ENCODE results near the gene PGD.
"Not testable (repeated sequence)": the region's sequence is repeated elsewhere in the genome, so short reads cannot be mapped to it uniquely, and the experiment has no call there.

PGD gene

DNA sequence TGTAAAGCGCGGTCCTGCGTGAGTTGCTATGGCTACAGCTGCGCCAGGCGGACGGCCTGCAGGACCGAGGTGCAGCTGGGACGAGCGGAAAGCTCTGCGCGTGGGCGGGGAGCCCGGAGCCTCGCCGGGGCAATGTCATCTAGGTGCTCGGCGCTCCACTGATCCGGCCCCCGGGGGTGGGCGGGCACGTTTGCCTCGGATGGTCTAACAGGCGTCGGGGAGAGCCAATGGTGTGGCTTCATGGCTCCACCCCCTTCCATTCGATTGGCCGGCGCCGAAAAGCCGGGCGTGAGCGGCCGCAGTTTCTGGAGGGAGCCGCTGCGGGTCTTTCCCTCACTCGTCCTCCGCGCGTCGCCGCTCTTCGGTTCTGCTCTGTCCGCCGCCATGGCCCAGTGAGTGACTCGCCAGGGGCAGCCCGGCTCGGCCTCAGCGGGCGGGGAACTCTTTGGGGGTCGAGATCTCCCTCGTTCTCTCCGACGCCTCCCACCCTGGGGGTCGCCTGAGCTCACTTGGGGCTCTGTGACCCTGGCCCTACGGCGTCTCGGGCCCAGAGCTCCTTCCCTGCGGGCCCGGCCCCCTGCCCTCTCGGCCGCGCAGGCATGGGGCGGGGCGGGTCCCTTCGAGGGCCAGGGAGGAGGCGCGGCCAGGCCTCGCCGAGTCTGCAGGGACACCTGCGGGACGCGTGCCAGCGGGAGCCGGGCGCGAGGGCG is at the start of gene PGD:
Gene PGD (plus strand): TSS at position 331 of the 710 bp plus-strand sequence. CDS start 54 bp downstream, at position 385.
- peak; percentile 98 for DNase-seq (ENCODE audit: low read depth, low spot score)

GRCh38 chr1:10353282-10353681 is 45.6 kb upstream of the PGD start:
- no peak for DNase-seq (ENCODE audit: low read depth, low spot score)

DNA sequence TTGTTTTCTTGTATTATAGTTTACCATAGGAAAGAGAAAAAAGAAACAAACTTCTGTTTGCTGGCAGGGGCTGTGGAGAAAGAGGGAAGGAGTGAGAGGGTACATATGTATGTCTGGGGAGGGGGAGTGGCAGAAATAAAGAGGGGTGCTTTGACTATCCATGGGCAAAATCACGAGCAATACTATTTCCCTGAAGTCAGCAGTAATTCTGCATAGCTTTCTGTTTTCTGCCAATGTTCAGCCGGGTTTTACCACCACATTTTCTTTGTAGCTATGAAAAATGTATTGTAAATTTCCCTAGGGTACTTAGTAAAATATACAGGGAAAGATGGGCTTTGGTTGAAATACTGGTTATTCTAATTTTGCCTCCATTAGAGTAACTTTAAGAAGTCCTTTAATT is 45.2 kb upstream of the PGD start:
- DNase-seq (ENCODE audit: low read depth, low spot score), result no peak

- DNase-seq (ENCODE audit: low read depth, low spot score), result no peak
These were observed 38.8 kb upstream of the PGD start for GRCh38 chr1:10360045-10360444.

DNA sequence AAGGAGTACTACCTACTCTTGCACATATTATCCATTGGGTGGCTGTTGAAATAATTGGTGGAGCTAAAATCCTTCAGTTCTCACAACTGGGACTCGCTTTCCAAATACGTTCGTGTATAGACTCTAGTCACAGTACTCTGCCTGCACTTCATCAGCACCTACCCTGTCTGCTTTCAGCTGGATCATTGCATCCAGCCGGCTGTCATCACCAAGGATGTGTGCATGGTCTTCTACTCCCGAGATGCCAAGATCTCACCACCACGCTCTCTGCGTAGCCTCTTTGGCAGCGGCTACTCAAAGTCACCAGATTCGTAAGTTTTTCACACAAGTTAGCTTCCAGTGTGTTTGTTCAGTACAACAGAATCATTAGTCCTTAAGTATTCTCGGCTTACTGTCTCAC is 37.3 kb upstream of the PGD start:
- no peak for DNase-seq (ENCODE audit: low read depth, low spot score)

DNA sequence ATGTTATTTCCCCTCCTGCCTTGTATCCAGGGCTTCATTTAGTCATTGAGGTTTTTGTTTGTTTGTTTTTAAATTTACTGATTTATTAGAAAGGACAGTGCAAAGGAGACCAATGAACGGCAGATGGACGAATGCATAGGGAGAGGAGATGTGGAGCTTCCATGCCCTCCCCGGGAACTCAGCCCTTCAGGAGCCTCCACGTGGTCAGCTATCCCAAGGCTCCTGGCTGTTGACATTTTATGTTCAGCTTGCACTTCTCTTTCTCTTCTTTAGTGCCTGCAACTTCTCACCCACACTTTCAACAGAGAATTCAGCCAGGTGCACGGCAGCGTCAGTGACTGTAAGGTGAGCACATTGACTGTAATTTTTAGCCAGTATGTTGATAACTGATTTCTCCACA is 30.7 kb upstream of the PGD start:
- DNase-seq (ENCODE audit: low read depth, low spot score), result no peak

- DNase-seq (ENCODE audit: low read depth, low spot score), result no peak
These were observed 24.4 kb upstream of the PGD start for GRCh38 chr1:10374442-10374860.

DNA sequence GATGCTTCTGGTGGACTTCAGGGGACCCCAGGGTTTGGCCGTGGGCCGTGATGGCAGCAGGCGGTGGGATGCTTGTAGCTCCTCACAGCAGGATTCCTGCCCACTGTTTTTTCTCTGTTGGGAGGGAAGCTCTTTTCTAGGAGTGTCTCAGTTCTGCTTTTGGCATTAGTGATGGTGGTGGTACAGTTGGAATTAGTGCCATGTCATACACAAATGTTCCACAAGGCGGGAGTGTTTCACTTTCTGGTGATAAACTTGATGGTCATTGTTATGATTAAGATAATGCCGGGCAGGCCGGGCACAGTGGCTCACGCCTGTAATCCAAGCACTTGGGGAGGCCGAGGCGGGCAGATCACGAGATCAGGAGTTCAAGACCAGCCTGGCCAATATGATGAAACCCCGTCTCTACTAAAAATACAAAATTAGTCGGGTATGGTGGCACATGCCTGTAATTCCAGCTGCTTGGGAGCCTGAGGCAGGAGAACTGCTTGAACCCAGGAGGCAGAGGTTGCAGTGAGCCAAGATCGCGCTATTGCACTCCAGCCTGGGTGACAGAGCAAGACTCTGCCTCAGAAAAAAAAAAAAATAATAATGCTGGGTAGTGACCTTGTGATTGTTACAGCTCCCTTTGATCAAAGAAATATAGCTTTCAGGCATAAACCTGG is 21.4 kb upstream of the PGD start:
- not testable (repeated sequence) for DNase-seq (ENCODE audit: low read depth, low spot score)

GRCh38 chr1:10378081-10378841 is 20.6 kb upstream of the PGD start:
- DNase-seq (ENCODE audit: low read depth, low spot score), result no peak

DNA sequence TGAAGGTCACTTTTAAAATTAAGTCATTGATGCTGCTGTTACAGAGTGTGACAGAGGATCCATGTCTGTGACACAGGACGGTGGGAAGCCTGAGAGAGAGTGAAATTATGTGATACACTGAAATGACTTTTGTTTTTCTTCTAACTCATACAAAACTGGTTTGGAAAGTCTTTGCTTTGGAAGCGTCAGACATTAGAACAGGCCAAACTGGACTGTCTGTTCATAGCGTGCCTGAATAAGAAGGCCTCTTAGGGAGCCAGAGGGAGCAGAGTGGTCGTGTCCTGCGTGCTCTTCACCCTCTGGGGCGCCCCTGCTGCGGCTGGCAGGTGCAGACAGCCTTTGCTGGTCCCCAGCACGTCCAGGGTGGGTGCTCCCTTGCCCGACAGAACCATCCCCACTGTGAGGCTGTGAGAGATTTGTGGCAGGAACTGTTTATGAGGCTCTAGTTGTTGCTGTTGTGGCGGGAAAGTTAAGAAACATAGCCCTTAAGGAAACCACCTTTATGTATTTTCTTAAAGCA is 19.7 kb upstream of the PGD start:
- DNase-seq (ENCODE audit: low read depth, low spot score), result no peak

- DNase-seq (ENCODE audit: low read depth, low spot score), result no peak
These were observed 19.2 kb upstream of the PGD start for GRCh38 chr1:10379676-10380075.

DNA sequence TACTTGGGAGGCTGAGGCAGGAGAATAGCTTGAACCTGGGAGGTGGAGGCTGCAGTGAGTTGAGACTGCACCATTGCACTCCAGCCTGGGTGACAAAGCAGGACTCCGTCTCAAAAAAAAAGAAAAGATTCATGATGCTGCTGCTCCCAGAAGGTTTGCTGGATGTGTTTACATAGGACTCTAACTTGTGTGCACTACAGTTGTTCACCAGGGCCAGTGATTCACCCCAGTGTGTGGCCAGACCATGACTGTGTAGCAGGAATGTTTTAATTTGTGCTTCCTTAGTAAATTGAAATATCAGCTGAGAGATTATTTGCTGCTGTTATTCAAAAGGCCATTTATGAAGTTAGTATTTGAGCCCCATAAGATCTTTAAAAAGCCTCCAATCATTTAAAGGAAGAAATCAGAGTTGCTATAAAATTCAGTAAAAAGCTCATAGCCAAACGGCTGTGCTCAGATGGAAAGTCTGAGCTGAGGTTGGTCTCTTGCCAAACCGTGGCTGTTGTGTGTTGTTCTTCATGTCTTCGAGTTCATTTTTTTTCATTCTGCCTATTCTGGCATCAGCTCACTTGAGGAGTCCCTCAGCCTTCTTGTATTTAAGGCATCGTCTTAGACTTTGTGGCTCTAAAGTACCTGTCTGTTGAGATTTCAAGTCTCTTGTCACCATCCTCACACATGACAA is 18.1 kb upstream of the PGD start:
- no peak for DNase-seq (ENCODE audit: low read depth, low spot score)

DNA sequence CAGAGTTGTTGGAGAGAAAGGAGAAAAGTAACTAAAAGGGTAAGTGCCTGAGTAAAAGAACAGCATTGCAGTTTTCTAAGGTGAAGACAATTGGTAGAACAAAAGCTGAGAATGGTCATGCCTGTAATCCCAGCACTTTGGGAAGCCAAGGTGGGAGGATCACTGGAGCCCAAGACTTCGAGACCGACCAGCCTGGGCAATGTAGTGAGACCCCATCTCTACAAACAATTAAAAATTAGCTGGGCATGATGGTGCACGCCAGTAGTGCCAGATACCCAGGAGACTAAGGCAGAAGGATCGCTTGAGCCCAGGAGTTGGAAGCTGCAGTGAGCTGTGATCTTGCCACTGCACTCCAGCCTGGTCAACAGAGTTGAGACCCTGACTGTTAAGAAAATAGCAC is 15.2 kb upstream of the PGD start:
- no peak for DNase-seq (ENCODE audit: low read depth, low spot score)

- no peak for DNase-seq (ENCODE audit: low read depth, low spot score)
These were observed 14.6 kb upstream of the PGD start for GRCh38 chr1:10384219-10384618.

DNA sequence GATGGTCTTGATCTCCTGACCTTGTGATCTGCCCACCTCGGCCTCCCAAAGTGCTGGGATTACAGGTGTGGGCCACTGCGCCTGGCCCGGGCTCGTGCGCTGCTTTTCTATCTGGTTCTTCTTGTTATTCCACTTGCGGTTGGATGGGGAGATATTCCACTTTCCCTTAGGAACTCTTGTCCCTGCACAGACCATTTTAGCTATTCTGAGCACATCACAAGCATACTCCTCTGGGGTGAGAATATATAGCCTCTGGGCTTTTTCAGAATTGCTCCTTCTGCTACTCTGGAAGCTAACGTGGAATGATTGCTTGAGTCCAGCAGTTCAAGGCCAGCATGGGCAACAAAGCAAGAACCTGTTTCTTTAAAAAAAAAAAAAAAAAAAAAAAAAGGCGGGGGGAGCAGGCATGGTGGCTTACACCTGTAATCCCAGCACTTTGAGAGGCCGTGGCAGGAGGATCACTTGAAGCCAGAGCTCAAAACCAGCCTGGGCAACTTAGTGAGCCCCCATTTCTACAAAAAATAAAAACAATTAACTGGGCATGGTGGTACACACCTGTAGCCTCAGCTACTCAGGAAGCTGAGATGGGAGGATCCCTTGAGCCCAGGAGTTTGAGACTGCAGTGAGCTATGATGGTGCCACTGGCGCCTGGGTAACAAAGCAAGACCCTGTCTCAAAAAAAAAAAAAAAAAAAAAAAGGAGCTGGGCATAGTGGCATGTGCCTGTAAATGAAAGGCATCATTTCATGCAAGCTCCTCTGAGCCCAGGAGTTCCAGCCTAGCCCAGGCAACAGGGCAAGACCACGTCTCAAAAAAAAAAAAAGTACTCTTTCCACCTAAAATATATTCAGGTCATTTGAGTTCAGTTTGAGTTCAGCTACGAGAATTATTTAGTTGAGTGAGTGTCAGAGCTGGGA is 11.8 kb upstream of the PGD start:
- no peak for DNase-seq (ENCODE audit: low read depth, low spot score)

- DNase-seq (ENCODE audit: low read depth, low spot score), result no peak
These were observed 11.0 kb upstream of the PGD start for GRCh38 chr1:10387677-10388386.

GRCh38 chr1:10388387-10388715 is 10.5 kb upstream of the PGD start:
- DNase-seq (ENCODE audit: low read depth, low spot score), result no peak

GRCh38 chr1:10389271-10389973 is 9.4 kb upstream of the PGD start:
- no peak for DNase-seq (ENCODE audit: low read depth, low spot score)

DNA sequence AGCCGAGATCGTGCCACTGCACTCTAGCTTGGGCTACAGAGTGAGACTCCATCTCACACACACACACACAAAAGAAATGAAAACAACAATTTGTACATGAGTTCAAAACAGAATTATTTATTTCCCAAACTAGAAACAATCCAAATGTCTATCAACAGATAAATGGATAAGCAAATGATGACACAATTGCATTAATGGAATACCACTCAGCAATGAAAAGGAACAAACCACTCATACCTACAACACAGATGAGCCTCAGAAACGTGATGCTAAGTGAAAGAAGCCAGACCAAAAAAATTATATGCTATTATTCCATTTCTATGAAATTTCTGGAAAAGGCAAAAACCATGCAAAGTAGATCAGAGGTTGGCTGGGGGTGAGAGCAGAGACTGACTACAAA is 2.0 kb upstream of the PGD start:
- no peak for DNase-seq (ENCODE audit: low read depth, low spot score)

- no peak for DNase-seq (ENCODE audit: low read depth, low spot score)
These were observed 558 bp upstream of the PGD start for GRCh38 chr1:10398278-10398733.

Measured in activated naive CD8-positive, alpha-beta T cell treated with anti-CD3 and anti-CD28 coated beads, Interleukin-2, amount 50 U/mL, for 16 hours (primary cell).